ENCODE results near the gene PFKFB2.

The PFKFB2 gene

DNA sequence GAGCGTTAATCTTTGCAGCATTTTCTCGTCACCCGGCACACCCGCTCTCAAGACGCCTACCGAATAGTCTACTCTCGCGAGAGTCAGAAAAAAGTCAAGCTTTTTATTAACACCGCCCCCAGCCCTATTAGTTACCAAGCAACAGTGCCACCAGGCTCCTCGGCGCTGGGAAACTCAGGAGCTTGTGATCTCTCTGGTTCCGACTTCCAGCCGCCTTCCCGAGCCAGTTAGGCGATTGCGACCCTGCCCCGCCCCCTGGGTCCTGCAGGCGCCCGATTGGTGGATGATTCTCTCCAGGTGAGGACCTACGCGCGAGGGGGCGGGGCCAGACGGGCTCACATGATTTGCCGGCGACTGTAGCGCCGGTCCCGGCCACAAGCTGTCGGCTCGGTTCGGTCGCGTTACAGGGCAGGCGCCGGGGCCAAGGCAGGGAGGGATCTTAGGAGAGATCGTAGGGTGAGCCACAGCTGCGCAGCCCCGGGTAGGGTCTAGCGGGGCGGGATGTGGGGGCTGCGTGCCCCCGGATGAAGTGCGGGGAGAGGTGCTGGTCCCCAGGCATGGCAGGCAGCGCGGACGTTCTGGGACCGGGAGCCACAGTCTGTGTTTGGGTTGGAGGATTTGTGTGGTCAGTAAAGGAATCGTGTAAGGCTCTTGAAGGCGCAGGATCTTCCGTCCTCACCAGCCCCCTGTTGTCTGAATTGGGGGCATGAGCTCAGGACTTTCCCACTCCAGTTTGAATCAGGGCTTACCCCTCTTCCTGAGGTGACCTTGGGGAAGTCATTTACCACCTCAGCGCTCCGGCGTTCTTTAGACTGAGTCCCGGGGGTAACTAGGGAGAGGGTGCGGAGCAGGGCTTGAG is at the start of gene PFKFB2:
Gene PFKFB2 (plus strand): TSS at position 365 of the 859 bp plus-strand sequence. CDS start 1,443 bp downstream, outside the sequence.
- peak; percentile 97 for DNase-seq

DNA sequence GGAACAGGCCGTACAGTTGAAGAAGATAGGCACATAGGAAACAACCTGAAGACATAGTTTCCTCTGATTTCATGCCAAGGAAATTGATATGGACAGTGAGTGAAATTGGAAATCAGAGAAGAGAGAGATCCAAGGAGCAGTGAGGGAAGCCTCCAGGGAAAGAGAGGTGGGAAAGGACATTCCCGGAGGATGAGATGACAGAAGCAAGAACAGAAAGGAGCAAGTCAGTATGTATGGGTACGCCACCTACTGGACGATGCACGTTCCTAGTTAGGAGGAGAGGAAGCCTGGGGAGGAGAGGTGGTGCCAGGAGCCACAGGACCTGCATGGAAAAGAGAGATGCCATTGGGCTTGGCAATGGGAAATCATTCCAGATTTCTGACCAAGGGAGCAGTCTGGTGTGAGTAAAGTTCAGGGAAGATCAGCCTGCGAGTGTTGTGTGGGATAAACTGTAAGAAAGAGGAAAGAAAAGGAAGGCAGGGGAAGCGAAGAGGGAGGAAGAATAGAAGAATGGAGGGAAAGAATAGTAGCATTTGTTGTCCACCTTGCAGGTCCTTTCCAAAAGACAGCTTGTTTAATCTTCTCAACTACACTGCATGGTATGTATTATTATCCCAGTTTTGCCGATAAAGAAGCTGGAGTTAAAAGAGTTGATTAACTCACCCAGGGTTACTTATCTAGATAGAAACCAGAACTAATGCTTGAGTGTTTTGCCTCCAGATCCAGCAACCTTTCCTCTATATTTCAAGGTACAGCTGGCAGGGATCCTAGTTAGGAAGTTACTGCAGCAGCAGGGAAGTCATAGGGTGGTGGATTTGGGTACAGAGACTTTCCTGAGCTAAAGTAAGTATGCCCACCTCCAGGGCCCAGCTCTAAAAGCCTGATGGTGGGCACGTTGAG is 47.9 kb upstream of the PFKFB2 start:
- DNase-seq = peak; percentile 41

DNA sequence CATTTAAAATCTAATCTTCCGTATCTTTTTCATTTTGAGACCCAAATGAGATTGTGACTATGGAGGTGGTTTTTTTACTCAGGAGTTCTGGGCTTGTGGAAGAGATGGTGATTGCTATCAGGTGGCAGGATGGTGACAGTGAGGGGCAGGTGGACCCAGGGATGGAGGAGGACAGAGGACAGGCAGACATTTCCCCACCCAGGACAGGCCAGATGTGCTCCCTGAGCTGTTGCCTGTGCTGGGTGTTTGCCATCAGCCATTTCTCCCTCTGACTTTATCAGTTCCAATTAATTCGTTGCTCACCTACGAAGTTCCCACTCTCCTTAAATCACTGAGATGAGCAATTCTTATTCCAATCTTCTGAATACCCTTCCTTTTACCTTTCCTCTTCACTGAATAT is 47.0 kb upstream of the PFKFB2 start:
- DNase-seq = no peak

DNA sequence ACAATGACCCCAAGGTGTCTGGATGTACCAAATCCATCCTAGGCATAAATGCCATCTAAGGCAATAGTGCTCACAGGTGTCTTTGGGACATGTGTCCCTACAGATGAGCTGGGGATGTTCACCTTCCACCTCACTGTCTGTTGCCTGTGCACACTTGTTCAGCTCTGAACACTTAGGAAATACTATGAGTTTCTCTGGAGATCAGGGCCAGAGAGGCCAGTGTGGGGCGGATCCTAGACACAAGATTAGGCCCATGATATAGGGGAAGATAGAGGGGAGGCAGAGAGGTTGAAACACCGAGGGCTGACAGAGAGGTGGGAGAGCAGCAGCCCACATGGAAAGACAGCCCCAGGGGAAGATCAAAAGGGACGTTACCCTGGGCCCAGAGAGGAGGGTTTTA is 46.2 kb upstream of the PFKFB2 start:
- no peak for DNase-seq

DNA sequence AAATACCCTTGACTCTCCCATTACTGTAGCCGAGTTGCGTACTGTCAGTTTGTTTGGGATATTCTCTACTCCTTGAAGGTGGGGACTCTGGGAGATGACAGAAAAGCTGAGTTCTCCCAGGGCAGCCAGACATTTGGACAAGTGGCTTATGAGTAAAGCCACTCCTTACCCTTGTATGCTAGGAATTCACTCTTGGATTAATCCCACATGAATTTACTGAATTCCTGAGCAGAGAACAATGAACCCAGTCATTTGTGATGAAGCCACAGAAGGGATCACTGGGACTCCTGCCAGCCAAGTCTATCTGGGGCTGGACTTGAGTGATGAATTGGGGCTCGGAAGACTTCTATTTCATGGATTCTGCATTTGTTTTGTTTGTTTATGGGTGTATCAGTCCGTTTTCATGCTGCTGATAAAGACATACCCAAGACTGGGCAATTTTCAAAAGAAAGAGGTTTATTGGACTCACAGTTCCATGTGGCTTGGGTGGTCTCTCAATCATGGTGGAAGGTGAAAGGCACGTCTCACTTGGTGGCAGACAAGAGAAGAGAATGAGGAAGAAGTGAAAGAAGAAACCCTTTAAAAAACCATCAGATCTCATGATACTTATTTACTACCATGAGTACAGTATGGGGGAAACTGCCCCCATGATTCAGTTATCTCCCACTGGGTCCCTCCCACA is 45.6 kb upstream of the PFKFB2 start:
- no peak for DNase-seq

DNA sequence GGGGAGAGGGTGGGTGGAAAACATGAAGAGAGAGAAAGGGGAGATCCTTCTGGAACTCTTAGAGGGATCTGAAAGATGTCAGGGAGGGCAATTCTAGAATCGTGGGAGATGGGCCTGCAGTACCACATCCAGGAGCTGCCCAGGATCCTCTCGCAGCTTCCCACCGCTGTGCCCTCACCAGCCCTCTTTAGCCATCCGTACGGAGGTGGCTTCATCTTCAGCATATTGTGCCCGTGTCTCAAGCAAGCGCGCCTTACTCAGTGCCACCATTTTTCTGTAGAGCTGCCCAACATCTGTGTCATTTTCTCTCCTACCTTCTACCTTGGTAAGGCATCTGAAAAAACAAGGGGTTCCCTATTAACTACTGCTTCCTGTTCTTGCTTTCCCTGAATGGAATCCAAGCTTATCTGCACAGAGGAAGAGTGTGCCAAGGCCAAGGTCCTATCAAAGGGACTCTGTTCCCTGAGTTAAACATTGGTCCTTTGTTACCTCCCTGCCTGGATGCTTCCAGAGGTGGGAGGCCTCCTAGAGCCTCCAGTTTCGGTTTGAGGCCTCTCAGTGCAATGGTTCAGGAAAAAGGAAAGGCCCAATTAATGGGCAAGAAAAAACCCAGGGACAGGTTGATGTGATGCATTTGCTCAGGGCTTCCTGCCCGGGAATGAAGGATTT is 43.8 kb upstream of the PFKFB2 start:
- DNase-seq = no peak

DNA sequence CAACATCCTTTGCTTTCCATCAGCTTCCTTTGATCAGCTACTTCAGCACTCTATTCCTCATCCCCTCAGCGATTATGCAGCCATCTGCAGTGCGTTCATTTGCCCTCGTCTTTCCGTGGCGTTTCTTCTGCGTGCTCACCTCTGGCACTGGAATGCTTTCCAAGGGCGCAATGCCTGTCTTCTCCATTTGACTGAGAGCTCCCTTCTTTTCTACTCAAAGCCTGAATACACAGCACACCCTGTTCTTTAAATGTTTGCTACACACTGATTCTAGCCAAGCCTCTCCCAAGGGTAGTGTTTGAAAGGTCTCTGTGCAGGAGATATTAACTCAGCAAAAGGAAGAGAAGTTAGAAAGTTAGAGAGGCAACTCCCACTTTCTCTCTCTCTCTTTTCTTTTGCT is 43.1 kb upstream of the PFKFB2 start:
- no peak for DNase-seq

DNA sequence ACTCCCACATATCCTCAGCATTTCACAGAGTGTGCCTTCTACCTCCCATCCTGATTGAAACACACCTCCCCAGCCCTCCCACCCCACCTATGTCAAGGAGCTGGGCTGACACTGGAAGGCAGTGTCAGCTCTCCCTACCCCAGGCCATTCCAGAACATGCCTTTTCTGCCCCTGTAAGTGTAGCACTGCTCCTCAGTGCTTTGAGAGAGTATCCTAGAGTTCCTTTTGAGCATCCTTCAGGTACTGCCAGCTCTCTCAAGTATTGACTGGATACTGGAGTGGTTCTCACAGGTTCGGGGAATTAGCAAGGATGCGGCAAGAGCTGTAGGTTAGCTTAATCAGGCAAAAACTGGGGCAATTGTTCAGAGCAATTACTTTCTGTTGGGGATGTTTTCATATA is 42.3 kb upstream of the PFKFB2 start:
- DNase-seq = no peak

DNA sequence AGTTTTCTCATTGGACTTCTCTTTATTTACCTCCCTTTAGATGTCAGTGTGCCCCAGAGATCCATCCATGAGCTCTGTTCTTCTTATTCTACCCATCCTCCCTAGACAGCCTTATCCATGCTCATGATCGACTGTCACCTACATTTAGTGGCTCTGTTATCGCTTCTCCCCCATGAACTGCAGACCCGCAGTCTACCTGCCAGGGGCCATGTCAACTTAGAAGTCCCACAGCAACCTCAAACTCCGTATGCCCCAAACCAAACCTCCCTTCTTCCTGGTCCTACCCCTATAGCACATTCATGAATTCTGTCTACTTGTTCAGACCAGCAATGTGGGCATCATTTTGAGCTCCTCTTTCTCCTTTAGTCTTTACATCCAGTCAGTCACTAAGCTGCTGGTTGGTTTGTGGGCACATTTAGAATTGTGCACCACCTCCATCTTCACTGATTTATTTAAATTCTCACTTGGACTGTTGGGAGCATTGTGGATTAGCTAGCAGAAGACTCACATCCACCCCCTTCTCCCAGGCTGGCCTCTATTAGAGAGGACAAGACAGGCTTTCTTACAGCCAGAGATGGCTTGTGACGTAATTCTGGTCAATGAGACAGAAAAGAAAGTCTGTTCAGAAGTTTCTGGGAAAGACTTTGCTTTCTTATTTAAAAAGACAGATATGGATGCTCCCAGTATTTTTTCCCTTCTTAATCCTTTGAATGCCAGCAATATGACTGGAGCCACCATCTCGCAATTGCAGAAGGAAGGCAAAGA is 39.6 kb upstream of the PFKFB2 start:
- no peak for DNase-seq

DNA sequence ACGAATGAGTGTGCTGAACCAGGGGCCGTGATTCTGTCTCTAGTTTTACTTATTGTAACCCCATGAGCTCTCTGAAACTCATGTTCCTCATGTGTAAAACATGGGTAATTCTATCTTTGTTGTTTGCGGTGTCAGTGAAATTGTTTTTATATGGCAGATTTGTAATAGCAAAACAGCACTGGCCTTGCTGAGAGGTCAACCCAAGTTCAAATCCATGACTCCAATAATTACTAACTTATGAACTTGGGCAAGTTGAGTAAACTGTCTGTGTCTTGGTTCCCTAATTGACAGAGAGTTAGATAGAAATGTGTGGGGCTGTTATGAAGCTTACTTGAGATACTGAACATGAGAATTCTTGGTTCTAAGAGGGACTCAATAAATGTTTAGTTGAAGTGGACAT is 38.3 kb upstream of the PFKFB2 start:
- no peak for DNase-seq

DNA sequence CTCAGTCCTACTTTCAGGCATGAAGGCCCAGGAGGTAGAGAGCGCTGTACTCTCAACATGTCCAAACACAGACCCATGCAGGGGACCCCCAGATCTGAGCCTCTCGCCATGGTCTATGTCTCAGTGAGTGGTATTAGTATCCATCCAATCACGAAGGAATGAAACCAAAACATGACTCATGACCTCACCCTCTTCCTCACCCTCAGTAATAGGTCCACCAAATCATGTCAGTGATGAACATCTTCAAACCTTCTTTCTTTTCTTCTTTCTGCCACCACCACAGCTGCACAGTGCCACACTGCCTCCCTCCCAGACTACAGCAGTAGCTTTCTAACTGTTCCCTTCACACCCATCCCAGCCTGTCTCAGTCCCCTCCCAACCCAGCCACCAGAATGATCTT is 37.3 kb upstream of the PFKFB2 start:
- DNase-seq = no peak

DNA sequence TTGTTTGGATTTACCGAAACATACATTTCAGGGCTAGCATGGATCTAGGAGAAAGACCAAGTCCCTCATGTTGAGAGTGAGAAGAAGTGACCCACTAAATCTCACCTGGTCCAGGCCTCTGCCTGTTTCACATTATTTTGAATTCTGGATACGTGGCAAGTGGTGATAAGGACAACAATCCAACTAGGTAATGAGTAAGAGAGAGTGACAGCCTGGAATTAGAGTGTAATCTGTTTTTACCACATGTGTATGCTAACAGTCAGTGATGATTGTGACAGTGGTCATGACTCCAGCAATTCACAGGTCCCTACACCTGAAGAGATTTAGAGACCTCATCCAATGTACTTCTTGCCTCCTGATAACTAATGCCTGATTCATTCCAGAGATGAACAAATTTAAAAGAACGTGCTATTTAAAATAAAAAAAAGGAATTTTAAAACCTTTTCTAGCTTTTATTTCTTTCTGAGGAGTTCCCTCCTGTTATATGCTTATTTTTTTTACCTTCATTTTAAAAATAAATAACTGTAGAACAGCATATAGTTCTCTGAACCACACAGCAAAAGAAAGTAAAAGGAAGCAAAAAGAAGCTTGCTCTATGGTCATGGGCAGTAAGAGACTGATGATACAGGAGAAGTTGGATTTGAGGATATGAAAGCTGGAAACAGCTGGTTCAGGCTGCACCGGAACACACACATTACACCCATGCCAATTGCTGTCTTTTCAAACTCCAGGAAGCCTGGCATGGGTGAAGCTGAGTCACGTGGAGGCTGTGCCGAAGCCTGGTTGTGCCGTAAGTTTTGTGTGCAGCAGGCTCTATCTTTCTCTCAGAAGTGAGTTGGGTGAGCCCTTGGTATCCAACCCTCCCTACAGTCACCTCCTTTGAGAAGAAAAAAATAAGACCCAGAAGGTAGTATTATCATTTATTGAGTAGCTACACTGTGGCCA is 35.2 kb upstream of the PFKFB2 start:
- DNase-seq = no peak

DNA sequence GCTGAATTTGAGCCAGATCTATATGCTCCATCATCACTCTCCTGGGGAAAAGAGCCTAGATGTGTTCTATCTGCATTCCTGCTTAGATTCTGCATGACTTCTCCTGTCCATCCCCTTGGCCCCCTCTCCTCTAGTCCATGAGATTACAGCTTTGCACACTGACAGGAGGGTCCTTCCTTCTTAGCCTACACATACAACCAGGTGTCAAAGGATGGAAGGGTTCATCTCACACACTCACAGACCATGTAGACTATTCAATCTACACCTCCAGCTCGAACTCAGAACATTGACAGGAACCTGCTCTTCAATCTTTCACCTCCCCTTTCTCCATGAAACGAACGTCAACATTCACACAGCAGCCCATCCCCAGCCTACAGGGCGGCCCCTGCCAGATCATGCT is 34.4 kb upstream of the PFKFB2 start:
- no peak for DNase-seq

DNA sequence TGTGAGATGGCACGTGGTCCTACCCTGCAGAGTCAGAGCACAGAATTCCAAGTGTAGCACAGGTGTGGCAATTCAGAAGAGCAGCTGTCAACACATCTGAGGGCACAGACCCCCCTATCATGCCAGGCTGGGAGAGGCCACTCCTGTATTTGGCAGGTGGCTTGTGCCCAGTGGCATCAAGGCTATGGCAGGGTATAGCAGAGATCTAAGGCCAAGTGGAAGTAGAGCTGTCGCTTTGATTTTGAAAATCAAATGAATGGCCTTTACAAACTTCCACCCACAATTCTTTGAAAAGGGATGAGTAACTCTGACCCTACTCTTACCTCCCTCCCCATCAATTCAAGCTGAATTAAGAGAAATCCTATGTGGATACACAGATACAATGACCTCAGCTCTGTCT is 33.9 kb upstream of the PFKFB2 start:
- DNase-seq = no peak

DNA sequence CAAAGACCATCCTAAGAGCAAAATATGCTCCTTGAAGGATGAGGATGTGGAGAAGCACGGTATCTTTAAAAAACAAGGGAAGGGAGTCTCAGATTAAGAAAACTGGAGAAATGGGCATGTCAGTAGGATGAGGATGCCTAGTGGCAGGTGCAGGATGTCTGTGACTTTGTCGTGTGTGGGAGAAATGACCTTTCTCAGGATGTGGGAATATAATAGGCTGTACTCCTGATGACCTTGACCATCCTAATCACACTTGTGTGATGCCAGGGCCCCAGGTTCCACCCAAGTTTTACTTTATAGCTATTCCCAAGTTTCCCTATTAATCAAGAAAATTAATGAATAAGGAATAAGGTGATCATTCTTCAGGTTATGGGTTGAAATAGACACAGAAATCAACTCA is 33.4 kb upstream of the PFKFB2 start:
- DNase-seq = no peak

DNA sequence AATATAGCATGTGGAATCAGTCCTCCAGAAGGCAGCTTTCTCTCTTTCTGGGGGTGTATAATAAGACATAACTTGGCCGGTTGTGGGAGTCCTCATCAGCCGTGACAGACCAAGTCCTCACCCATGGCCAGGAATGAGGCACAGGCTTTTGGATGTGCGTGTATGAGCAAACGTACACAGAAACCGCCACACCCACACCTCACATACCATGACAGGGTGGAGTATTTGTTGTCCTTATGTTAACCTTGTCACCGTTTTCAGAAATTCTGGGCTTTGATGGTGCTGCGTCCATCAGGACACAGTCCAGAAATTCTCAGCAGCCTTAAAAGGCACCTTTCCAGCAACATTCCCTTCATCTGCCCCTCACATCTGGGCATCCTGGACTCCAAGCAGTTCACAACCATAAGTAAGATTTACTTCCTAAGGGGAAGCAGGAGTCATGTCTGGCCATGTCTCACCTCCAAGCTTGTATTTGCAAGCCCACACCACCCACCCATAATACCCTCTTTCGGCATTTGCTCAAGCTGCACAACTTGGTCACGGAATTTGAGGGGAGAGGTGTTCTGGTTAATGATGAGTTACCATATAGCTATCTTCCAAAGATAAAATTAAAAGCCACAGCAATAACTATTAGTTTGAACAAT is 32.9 kb upstream of the PFKFB2 start:
- no peak for DNase-seq

DNA sequence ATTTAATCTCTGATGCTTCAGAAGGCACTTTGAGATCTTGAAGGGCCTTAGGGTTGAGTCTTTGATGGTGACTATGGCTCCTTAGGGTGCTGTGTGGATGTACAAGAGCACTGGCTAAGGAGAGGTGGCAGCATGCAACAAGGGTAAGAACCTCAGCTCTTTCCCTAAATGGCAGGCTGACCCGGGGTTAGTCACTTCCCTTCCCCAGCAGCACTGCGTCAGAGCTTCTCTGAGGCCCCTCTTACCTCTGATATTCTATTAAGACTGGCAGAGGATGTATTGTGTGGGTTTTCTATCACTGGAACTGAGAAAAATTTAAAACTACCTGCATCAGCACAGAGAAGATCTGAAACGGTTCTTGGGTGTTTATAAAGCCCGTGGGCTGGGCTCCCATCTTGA is 32.4 kb upstream of the PFKFB2 start:
- no peak for DNase-seq

DNA sequence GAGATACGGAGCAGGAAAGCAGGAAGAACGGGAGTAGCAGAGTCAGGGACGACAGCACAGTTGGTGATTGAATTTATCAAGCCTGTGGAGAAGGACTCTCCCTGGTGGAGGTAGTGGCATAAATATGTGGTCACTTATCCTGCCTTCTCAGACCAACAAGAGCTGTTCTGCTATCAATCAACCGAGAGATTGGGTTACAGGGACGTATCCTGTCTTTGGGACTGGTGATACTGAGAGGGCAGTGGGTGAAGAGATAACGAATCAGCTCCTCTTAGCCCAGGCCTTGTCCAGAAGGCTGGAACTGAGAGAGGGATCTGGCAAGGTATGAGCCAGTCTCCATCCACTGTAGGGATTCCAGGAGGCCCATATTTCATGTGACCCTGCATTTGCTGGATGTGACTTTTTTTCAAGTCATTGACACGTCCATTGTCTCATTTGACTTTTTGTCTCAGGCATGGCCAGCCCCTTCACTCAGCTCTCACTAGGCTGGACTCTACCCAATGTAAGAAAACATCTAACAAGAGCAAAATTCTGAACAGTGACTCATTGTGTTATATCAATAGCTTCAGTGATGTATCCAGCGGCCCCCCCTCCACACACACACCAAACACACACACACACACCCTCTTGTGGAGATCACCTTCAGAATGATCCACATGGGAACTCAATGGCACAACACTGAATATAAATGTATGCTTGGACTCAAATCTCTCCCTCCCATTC is 31.8 kb upstream of the PFKFB2 start:
- DNase-seq = no peak

DNA sequence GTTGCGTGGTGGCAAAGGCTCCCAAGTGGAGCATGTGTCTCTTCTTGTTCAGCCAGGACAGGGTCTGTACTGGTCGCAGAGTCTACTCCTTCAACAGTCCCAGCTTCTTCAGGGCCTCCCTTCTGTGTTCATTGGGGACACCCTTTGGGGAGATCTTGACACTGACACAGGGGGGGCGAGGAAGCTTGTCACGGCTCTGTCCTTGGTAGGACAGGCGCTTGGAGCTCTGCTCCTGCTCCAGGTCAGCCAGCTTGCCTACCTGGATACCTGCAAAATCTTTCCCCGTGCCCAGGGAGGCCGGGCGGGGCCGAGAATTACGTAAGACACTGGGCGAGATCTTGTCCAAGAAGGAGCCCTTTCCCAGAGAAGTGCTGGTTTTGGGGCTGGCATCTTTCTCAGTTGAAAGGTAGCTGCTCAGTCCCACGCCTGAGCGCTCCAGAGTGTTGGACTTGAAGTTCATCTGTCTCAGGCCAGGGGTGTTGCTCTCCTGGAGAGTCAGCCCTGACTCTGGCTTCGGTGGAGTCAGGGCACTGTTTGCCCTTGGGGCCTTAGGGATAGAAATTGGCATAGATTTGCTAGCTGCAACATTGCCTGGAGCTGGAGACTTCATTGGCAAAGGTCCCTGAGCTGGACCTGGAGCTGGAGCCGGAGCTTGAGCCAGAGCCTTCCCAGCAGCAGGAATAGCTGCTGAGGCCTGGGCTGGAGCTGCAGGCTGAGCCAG is 31.0 kb upstream of the PFKFB2 start:
- DNase-seq = no peak
